Measurements from ENCODE around the gene XIRP1.

Gene XIRP1

GRCh38 chr3:39143051-39143885 lies 49.1 kb downstream of the XIRP1 start:
- no peak for TF ChIP-seq CTCF (IDR thresholded peaks at IDR 0.05; ENCODE audit: low read depth, low read length, missing control alignments)
- no peak for DNase-seq
- no peak overlapping the region for H3K4me3 ChIP-seq (ENCODE audit: low read depth, low read length)
- H3K36me3 ChIP-seq (replicated peaks), result peaks cover 63% of the 10 kb centered on the region
- H3K27ac ChIP-seq, result no peak overlapping the region
- in situ Hi-C loops (cut with HindIII; ENCODE audit: low pct_ligation_motif_present, low sequenced_read_pairs), result no loop called here
- H3K27me3 ChIP-seq (replicated peaks), result no peaks in the 10 kb centered on the region

- Histone ChIP-seq H3K36me3 (replicated peaks) (peaks cover 63% of the 10 kb centered on the region), H3K27ac (no peak overlapping the region), H3K27me3 (replicated peaks) (no peaks in the 10 kb centered on the region), H3K4me3 (ENCODE audit: low read depth, low read length) (no peak overlapping the region)
- no peak for DNase-seq
- TF ChIP-seq CTCF (IDR thresholded peaks at IDR 0.05; ENCODE audit: low read depth, low read length, missing control alignments), result no peak
- in situ Hi-C loops (cut with HindIII; ENCODE audit: low pct_ligation_motif_present, low sequenced_read_pairs), result no loop called here
Observed at GRCh38 chr3:39142067-39142466, 50.3 kb downstream of the XIRP1 start.

- peaks cover 62% of the 10 kb centered on the region for H3K36me3 ChIP-seq (replicated peaks)
- DNase-seq, result no peak
Observed at GRCh38 chr3:39141171-39141995, 51.0 kb downstream of the XIRP1 start.

GRCh38 chr3:39140341-39140971 lies 51.9 kb downstream of the XIRP1 start:
- no peak overlapping the region for H3K27ac ChIP-seq

More at GRCh38 chr3:39141171-39141995, 51.0 kb downstream of the XIRP1 start:
- Histone ChIP-seq H3K27me3 (replicated peaks) (no peaks in the 10 kb centered on the region), H3K27ac (no peak overlapping the region), H3K4me3 (ENCODE audit: low read depth, low read length) (no peak overlapping the region)
- in situ Hi-C loops (cut with HindIII; ENCODE audit: low pct_ligation_motif_present, low sequenced_read_pairs), result no loop called here
- no peak for TF ChIP-seq CTCF (IDR thresholded peaks at IDR 0.05; ENCODE audit: low read depth, low read length, missing control alignments)

GRCh38 chr3:39139442-39139841 lies 53.0 kb downstream of the XIRP1 start:
- DNase-seq, result no peak

More at GRCh38 chr3:39140341-39140971, 51.9 kb downstream of the XIRP1 start:
- H3K4me3 ChIP-seq (ENCODE audit: low read depth, low read length), result no peak overlapping the region
- H3K36me3 ChIP-seq (replicated peaks), result peaks cover 53% of the 10 kb centered on the region
- DNase-seq, result no peak
- H3K27me3 ChIP-seq (replicated peaks), result no peaks in the 10 kb centered on the region
- TF ChIP-seq CTCF (IDR thresholded peaks at IDR 0.05; ENCODE audit: low read depth, low read length, missing control alignments), result no peak
- in situ Hi-C loops (cut with HindIII; ENCODE audit: low pct_ligation_motif_present, low sequenced_read_pairs), result no loop called here

More at GRCh38 chr3:39139442-39139841, 53.0 kb downstream of the XIRP1 start:
- Histone ChIP-seq H3K36me3 (replicated peaks) (peaks cover 45% of the 10 kb centered on the region), H3K4me3 (ENCODE audit: low read depth, low read length) (no peak overlapping the region), H3K27ac (no peak overlapping the region), H3K27me3 (replicated peaks) (no peaks in the 10 kb centered on the region)
- in situ Hi-C loops (cut with HindIII; ENCODE audit: low pct_ligation_motif_present, low sequenced_read_pairs), result no loop called here
- TF ChIP-seq CTCF (IDR thresholded peaks at IDR 0.05; ENCODE audit: low read depth, low read length, missing control alignments), result no peak
